GM18502 (cell line): ENCODE results near the gene CHD6.

ENCODE experiments used
- ATAC-seq: cut with Tn5 transposase; IDR thresholded peaks from one replicate; pipeline ENCODE4 v1.9.1; 2021; ENCODE audit warnings: mild to moderate bottlenecking; ENCODE audit not compliant: unreplicated experiment, poor library complexity

The CHD6 gene, protein sequence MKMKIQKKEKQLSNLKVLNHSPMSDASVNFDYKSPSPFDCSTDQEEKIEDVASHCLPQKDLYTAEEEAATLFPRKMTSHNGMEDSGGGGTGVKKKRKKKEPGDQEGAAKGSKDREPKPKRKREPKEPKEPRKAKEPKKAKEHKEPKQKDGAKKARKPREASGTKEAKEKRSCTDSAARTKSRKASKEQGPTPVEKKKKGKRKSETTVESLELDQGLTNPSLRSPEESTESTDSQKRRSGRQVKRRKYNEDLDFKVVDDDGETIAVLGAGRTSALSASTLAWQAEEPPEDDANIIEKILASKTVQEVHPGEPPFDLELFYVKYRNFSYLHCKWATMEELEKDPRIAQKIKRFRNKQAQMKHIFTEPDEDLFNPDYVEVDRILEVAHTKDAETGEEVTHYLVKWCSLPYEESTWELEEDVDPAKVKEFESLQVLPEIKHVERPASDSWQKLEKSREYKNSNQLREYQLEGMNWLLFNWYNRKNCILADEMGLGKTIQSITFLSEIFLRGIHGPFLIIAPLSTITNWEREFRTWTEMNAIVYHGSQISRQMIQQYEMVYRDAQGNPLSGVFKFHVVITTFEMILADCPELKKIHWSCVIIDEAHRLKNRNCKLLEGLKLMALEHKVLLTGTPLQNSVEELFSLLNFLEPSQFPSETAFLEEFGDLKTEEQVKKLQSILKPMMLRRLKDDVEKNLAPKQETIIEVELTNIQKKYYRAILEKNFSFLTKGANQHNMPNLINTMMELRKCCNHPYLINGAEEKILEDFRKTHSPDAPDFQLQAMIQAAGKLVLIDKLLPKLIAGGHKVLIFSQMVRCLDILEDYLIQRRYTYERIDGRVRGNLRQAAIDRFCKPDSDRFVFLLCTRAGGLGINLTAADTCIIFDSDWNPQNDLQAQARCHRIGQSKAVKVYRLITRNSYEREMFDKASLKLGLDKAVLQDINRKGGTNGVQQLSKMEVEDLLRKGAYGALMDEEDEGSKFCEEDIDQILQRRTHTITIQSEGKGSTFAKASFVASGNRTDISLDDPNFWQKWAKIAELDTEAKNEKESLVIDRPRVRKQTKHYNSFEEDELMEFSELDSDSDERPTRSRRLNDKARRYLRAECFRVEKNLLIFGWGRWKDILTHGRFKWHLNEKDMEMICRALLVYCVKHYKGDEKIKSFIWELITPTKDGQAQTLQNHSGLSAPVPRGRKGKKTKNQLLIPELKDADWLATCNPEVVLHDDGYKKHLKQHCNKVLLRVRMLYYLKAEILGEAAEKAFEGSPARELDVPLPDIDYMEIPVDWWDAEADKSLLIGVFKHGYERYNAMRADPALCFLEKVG (N-terminal part only)

DNA sequence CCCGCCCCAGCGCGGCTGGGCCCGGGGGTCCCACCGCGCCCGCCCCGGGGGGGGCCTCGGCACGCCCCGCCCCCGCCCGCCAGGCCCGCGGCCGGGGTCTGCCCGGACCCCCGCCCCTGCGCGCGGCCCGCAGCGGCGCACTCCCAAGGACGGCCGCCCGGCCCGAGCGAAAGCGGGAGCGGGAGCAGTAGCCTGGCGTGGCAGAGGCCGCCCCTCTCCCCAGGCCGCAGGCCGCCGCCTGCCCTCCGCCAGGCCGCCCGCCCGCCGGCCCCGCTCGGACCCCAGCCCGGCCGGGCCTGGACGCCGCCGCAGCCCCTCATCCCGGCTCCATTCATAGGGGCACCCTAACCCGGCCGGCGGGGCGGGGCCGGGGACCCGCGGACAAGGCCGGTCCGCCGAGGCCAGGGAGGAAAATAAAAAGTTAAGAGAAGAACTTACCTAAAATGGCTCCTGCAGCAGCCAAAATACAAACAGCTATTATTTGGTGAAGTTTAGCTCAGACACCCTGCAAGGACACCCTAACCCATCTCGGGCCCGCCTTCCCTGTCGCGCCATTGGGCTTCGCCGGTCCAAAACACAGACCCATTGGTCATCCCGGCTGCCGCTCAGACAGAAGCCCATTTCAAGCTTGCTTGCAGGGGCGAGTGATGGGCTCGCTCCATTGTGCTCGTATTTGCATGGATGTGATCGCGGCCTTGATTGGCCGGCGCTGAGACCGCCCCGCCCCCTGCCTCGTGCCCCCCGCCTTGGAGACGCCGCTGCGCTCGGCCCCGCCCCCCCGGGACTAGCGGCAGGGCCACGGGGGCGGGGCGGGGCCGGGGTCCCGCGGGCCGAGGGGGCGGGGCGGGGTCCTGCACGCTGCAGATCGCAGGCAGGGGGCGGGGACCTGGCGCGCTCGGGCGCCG, at the start of gene CHD6:
CHD6 (minus strand) TSS at position 476 of the 905 bp plus-strand sequence. CDS start 67,040 bp downstream, outside the sequence.
- ATAC-seq = peak; percentile 98

DNA sequence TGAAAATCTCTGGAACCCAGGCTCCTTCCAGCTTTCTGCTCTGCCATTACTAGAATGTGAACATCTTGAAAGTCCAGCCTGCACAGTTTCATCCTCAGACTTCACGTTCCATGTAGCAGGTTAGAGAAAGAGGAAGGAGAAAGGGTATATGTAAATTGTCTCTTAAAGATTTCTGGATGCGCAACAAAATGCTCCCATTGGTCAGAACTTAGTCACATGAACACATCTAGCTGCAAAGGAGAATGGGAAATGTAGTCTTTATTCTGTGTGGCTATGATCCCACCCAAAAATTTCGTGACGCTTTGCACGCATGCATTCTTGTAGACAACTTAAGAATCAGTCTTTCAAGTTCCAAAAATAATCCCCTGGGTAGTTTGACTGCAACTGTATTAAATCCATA, 46.4 kb upstream of the CHD6 start:
- no peak for ATAC-seq

DNA sequence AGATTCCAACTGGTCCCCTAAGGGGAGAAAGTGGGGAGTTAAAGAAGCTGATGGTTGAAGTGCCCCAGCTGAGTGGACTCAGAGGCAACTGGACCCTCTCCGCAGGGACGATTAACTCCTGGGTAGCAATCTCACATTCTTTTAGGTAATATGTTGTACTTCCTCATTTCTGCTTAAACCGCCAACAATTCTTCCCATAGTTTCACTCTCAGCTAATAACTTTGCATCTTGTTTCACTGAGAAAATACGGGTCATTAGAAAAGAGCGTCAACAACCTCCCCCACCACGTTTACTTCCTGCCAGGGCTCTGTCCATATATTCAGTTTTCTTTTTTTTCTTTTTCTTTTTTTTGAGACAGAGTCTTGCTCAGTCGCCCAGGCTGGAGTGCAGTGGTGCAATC, 39.5 kb upstream of the CHD6 start:
- no peak for ATAC-seq

DNA sequence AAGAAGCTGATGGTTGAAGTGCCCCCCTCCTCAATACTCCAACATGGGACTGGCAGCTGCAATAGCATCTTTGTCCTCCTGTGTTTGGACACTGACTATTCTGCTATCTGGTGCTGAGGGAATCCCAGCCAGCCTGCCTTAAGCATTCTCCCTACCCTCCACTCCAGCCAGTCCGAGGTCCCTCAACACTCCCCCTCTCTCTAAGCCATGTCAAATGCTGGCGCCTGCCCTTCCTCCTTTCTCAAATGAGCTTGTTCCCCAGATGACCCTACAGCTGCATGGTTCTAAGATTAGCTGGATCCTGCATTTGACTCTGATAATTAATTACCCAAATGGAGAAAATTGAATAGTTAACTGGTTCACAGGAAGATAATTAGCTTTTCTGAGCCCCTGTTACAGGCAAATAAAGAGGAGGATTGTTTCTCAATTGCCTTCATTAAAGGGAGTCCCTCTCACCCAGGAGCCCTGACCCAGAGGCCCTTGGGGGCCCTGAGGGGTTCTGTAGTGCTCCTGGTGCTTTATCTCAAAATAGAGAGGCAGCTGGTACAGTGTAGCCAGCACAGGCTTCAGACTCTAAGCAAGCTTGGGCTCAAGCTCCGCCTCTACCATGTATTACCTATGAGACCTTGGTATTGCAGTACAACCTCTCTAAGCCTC, 37.9 kb upstream of the CHD6 start:
- ATAC-seq = no peak

DNA sequence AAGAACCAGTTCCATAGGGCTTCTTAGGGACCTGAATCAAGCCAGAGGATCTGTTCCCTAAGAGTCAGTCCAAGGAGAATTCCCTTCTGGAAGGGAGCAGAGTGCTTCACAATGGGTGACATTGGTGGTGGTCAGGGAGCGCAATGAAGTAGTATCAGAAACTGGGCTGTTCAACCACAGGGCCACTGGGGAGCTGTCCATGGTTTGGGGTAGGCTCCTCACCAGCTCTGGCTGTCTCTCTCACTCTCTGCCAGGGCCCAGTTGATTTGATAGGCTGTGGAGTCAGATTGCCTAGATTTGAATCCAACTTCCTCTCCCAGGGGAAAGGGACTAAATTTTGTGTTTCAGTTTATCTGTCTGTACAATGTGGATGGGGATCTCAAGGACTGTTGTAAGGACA, 36.7 kb upstream of the CHD6 start:
- no peak for ATAC-seq

DNA sequence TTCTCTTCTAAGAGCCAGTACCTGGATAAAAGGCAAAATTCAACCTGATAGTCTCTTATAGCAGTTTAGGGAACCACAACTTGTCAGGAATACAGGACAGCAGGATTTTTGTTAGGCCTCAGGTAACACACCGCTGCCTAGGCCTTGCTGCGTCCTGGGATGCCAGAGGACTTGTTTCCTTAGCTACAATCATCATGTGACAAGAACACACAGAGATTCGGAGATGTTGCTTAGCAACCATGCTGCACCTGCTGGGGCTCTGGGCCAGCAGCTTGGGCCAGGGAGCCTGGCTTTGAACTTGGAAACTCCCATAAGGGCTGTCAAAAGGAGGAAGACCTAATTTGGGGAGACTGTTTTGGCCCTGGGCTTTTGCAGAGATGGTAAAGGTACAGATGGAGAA, 36.1 kb upstream of the CHD6 start:
- no peak for ATAC-seq

DNA sequence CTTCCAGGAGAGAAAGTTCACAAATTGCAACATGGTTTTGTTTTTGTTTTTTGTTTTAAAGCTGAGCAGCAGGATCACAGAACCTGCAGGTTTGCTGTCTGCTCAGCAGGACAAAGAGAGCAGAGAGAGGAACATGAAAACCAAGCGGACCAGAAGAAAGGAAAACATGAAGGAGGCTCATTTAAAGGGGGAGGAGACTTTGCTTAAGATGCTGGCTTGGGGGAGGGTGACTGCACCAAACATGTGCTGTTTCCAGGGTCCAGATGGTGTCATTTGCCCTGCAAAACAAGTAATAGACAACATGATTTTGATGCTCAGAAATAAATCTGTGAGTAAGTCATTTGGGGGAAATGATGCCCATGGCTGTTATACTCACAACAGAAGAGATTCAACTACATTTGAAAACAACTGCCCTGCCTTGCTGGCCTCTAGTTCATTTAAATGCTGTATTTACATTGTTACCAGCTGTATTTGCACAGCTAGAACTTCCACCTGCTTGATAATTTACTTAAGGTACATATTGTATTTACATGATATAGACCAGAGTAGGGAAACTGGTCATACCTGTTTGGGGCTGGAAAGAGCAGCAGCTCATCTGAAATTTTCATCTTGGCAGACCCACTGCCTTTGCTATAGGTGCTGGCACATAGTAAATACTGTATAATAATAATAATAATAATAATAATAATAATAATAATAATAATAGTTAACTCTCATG, 32.2 kb upstream of the CHD6 start:
- no peak for ATAC-seq

DNA sequence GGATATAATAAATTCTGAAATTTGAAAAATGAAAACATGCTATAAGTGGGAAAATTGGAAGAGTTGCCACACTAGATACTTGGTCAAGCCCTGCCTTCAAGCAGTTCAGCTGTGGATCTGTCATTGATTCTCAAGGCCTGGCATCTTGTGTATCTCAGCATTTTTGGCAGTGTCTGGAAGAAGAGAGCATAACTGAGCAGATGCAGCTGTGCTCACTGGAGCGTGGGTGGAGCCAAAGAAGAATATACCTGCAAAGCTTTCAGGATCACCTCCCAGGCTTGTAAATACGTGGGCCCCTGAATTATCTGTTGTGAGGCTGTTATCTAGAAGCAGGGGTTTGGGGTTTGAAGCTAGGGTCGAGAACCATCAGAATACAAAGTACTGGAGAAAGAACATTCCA, 31.3 kb upstream of the CHD6 start:
- no peak for ATAC-seq

DNA sequence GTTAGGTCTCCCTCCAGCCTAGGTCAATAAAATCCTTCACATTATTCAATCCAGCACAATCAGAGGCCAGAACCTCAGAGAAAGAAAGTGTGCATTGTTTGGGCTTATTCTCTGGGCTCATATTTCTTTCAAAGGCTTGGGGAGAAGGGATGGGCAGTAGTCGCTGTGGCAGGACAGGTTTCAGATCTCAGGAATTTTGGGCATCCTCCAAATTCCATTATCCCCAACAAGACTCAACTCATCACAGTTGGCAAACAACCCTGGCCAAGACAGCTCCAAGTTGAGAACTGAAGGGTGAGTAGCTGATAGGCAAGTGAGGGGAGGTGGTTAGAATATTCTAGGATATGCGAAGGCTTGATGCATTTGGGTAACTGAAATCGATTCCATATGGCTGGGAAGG, 27.2 kb upstream of the CHD6 start:
- no peak for ATAC-seq

DNA sequence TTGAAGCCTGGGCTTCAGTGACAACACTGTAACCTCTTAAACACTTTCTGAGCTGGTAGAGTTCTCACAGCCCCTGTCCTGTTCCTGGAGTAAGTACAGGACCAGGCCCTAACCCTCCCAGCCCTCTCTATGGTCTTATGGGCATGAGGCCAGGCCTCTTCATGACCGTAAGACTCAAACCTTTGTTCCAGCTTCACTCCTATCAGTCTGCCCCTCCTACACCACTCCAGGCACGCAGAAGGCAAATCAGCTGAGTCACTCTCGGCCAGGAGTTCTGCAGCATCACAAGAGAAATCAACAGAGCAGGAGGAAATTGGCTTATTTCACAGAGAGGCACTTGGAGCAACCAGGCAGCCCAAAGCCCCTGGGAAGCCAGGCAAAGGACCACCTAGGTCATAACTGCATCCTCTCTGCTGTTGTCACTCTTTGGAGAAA, 25.3 kb upstream of the CHD6 start:
- no peak for ATAC-seq

DNA sequence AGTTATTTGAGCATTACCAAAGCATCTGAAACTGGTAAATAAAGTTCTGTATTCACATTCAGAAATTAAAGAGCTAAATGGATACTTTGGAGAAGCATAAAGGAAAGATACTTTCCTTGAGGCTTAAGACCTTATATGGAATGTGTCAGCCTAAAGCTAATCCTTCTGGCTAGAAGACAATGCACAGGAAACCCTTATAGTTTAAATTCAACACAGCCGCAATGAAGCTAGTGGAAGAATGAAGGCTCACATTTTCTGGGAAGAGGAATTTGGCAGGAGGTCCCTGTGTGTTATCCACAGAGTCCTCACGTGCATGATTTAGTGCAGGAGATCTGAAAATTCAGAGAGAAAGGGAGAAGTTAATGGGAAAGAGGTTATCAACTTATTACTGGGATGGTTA, 21.5 kb upstream of the CHD6 start:
- no peak for ATAC-seq

DNA sequence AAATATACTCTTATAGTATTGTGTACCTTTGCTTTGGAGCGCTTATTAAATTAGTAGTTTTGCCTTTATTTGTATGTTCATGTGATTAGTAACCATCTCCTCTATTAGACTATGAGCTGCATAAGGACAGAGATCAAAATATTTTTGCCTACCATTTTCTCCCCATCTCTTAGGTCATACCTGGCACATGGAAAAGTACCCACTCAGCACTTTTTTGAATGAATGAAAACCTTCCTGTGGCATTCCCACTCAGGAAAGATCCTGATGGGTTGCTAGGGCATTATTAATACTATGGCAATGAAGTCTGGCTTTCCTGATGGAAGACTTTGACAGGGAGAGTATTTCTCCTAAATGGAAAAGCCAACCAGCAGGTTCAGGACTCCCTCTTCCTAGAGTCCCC, 20.3 kb upstream of the CHD6 start:
- no peak for ATAC-seq

DNA sequence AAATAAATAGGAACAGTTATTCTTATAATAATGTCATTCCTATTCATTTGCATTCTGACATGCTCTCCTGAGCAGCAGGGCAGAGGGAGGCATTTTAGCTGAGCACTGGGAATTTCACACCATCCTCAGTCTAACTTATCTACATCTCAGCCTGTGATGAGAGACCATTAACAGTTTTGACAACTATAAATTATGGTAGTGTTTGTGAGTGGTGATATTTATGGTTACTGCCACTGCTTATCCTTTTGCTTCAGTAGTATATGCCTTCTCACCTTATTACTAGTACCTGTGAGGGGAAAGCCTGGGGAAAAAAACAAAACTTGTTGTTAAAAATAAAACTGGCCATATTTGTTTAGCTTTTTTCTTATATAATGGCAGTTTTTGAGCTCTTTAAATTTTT, 17.0 kb upstream of the CHD6 start:
- ATAC-seq = no peak

DNA sequence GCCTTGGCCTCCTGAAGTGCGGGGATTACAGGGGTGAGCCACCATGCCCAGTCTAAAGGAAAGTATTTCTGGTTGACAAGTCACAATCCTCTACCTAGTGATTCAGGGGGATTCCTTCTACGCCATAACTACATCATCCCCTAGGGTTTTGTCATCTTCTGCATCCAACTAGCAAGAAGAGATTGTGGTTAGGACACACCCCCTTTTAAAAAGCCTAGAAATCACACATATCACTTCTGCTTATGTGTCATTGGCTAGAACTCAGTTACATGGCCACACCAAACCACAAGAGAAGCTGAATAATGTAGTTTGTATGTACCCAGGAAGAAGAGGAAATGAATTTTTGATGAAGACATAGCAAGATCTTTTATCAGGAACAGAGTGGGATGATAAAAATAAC, 14.7 kb upstream of the CHD6 start:
- ATAC-seq = peak; percentile 44

DNA sequence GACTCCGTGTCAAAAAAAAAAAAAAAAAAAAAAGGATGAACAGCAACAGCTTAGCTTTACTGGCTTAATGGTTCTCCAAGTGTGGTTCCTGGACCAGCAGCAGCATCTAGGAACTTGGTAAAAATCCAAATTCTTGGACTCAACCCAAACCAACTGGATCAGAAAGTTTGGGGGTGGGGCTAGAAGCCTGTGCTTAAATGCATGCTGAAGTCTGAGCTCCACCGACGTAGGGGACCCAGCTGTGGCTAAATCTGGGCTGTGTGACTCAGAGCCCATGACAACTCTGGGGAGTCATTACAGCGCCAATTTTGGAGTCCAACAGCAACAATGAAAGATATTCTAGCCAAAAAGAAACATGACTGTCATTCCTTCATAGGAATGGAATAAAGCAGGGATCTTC, 13.6 kb upstream of the CHD6 start:
- ATAC-seq = no peak

DNA sequence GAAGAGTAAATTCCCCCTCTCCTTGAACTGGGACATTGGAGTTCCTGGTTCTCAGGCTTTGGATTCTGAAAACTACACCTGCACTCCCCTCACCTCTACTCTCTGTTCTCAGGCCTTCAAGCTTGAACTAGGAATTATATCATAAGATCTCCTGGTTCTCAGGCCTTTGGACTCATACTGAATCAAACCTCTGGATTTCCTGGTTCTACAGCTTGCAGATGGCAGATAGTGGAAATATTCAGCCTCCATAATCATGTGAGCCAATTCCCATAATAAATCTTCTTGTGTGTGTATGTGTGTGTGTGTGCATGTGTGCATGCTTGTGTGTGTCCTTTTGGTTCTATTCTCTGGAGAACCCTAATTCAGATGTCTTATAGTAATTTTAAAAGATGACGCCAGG, 12.7 kb upstream of the CHD6 start:
- no peak for ATAC-seq

DNA sequence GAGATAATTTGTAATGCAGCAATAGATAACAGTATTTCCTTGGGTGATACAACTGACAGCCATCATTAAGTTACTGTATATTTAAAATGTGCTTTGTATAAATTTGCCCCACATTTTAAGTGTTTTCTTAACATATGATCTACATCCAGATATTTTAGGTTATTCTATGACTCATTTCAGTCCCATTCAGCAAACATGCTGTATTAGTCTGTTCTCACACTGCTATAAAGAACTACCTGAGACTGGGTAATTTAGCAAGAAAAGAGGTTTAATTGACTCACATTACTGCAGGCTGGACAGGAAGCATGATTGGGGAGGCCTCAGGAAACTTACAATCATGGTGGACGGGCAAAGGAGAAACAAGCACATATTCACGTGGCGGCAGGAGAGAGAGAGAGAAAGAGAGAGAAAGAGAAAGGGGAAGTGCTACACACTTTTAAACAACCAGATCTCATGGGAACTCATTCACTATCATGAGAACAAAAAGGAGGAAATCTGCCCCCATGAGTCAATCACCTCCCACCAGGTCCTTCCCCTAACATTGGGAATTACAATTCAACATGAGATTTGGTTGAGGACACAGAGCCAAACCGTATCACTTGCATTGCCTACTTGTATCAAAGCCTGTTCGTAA, 9.6 kb upstream of the CHD6 start:
- no peak for ATAC-seq

DNA sequence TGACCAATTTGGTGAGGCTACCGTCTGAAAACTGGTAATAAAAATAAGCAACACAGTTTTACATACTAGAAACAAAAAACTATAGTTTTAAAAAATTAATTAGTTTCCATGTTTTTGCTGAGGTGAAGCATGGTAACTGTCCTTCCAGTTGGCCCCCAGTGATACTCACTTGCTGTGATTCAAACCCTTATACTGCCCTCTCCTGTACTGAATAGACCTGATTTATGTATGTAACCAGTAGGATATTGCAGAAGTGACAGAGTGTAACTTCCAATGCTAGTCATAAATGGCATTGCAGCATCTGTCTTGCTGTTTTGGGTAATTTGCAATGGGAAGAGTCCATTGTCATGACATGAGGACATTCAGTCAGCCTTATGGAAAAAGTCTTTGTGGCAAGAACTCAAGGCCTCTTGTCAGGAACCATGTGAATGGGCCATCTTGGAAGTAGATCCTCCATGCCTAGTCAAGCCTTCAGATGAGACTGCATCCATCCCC, 8.9 kb upstream of the CHD6 start:
- no peak for ATAC-seq
